OCI-LY3 (cell line): Measurements from ENCODE around the gene PALLD.

Experiments
- EZH2phosphoT487 ChIP-seq: fragments of 200-600 bp; shearing (Covaris generic); IDR thresholded peaks from 2 replicates; pipeline ENCODE4 v1.6.1; 2018; ENCODE audit warnings: antibody characterized with exemption, mixed run types, low read depth
- TF ChIP-seq, protein P1 (sequence below): fragments of 200-600, 300-600 bp; sonication (generic); IDR thresholded peaks from 2 replicates; pipeline ENCODE4 v1.5.1; 2014; ENCODE audit warnings: antibody characterized with exemption, low read length, low read depth

DNA sequence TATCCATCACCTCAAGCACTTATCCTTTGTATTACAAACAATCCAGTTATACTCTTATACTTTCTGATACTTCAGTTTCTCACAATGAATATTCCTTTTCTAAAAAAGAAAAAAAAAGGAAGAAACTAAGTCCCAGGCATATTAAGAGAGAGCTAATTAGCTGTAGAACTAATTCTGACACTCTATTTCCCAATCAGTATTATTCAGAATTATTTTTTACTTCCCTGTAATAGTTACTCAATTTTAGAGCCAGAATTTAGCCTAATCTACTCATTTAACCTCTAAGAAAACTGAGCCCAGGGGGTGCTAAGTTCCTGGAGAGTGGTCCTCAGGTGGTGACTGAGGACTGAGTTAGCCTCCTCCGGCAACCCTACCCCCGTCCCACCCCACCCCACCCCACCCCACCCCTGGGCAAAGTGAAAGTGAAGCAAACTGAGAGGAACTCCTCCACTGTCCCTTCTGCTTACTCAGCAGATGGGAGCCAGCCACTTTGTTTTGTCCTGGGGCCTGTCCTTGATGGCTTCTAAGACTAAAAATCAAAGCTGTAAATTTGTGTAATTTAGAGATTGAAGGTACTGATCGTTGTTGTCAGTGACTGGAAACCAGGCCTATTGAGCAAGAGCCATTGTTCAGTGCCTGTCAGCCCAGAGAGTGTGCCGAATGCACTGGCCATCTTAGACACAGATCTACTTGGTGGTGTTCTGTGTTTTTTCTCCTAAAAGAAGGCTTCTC lies 351.1 kb downstream of the PALLD start:
- TF ChIP-seq, protein P1, sequence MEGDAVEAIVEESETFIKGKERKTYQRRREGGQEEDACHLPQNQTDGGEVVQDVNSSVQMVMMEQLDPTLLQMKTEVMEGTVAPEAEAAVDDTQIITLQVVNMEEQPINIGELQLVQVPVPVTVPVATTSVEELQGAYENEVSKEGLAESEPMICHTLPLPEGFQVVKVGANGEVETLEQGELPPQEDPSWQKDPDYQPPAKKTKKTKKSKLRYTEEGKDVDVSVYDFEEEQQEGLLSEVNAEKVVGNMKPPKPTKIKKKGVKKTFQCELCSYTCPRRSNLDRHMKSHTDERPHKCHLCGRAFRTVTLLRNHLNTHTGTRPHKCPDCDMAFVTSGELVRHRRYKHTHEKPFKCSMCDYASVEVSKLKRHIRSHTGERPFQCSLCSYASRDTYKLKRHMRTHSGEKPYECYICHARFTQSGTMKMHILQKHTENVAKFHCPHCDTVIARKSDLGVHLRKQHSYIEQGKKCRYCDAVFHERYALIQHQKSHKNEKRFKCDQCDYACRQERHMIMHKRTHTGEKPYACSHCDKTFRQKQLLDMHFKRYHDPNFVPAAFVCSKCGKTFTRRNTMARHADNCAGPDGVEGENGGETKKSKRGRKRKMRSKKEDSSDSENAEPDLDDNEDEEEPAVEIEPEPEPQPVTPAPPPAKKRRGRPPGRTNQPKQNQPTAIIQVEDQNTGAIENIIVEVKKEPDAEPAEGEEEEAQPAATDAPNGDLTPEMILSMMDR: no peak
- TF ChIP-seq EZH2phosphoT487: no peak
